Measurements from ENCODE around the gene GATA5. TPM values are rescaled to one million over a fixed set of nuclear protein-coding genes. Genes with fewer than 3 reads are reported as not detected.
A peak's percentile ranks its signal among the peaks of the same experiment; 100 is the strongest.
"Not testable (repeated sequence)": the region's sequence is repeated elsewhere in the genome, so short reads cannot be mapped to it uniquely, and the experiment has no call there.

Gene GATA5
- total RNA-seq, 1 experiment from 2014 or later, result 1.6 TPM

DNA sequence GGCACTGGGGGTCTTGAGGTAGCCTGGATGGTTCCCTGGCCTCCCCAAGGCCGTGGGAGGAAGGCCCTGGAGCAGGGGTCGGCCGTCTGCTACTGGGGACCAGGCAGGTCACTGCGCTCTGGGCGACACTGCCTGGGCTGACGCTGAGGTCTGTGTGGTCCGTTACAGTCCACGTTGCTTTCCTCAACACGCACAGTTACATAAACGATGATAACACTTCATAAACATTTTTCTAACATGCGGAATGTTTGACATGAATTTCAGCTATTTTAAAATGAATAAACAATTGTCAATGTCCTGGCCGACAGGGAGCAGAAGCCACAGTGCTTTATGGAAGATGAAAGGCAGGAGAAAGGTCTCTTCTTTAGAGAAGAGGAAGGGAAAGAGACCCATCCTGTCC lies 38.3 kb downstream of the GATA5 start:
- no peaks in the 10 kb centered on the region for H3K27me3 ChIP-seq
- no peaks in the 10 kb centered on the region for H3K36me3 ChIP-seq
- no peak for DNase-seq
- H3K9me3 ChIP-seq, result no peaks in the 10 kb centered on the region
- no peak overlapping the region for H3K4me3 ChIP-seq

DNA sequence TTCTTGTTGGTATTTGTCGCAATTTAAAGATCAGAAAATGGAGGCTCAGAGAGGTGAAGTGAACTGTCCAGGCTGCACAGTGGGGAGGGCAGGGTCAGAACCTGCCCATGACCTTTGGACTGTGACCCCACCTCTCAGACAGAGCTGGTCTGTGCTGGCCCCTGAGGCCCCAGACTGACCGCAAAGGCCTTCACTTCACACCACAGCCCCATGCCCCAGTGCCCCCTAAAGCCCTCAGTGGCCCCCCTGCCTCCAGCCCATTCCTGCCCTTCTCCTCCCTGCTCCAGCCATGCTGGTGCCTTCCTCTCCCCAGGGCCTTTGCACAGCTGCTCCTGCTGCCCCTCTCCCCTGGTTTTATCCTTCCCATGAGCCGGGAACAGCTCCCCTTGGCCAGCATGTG lies 39.1 kb downstream of the GATA5 start:
- Histone ChIP-seq H3K36me3 (no peaks in the 10 kb centered on the region), H3K4me3 (no peak overlapping the region), H3K27me3 (no peaks in the 10 kb centered on the region), H3K9me3 (no peaks in the 10 kb centered on the region)
- no peak for DNase-seq

DNA sequence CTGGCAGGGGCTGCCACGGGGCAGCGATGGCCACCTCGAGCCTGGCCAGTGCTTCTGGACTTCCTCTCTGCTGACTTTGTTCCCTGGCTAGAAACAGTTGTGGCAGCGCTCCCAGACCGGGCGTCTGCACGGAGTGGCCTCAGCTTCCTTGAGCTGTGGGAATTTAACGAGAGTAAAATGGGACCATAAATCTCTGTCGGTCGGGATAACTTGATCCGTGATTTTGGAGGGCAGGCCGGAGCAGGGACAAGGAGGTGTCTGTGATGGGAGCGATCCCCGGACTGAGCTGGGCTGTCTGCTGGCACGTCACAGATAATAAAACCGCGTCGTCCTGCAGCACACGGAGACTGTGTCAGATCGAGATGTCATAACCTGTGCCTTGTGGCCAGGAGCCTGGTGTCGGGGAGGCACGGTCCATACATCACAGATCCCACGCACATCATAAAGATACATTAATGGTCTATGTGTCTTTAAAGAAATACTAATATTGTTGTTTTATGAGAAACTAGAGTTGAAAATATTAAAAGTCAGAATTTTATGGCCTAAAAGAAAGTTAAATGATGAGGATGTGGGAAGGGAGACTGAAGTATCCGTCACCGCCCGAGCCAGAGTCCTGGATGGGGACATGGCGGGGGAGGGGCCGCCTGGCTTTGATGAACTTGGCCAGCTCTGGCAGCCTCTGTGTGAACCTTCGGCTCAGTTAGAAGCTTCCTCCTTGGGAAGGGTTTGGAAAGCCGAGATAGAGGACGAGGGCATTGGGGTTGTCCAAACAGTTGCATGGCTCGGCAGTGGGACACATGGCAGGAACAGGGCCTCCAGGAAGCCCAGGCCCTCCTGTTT lies 41.9 kb downstream of the GATA5 start:
- DNase-seq, result no peak
- no peaks in the 10 kb centered on the region for H3K9me3 ChIP-seq
- no peak overlapping the region for H3K4me3 ChIP-seq
- no peaks in the 10 kb centered on the region for H3K27me3 ChIP-seq
- no peaks in the 10 kb centered on the region for H3K36me3 ChIP-seq

- H3K36me3 ChIP-seq, result no peaks in the 10 kb centered on the region
- no peak overlapping the region for H3K4me3 ChIP-seq
- DNase-seq, result no peak
- no peaks in the 10 kb centered on the region for H3K9me3 ChIP-seq
- H3K27me3 ChIP-seq, result no peaks in the 10 kb centered on the region
These were observed 44.8 kb downstream of the GATA5 start for GRCh38 chr20:62430866-62431447.

GRCh38 chr20:62430311-62430853 lies 45.4 kb downstream of the GATA5 start:
- Histone ChIP-seq H3K36me3 (no peaks in the 10 kb centered on the region), H3K27me3 (no peaks in the 10 kb centered on the region), H3K9me3 (no peaks in the 10 kb centered on the region), H3K4me3 (no peak overlapping the region)
- no peak for DNase-seq

GRCh38 chr20:62429455-62430310 lies 46.1 kb downstream of the GATA5 start:
- H3K9me3 ChIP-seq, result no peaks in the 10 kb centered on the region
- H3K36me3 ChIP-seq, result no peaks in the 10 kb centered on the region
- DNase-seq, result peak; percentile 64
- no peak overlapping the region for H3K4me3 ChIP-seq
- H3K27me3 ChIP-seq, result no peaks in the 10 kb centered on the region

DNA sequence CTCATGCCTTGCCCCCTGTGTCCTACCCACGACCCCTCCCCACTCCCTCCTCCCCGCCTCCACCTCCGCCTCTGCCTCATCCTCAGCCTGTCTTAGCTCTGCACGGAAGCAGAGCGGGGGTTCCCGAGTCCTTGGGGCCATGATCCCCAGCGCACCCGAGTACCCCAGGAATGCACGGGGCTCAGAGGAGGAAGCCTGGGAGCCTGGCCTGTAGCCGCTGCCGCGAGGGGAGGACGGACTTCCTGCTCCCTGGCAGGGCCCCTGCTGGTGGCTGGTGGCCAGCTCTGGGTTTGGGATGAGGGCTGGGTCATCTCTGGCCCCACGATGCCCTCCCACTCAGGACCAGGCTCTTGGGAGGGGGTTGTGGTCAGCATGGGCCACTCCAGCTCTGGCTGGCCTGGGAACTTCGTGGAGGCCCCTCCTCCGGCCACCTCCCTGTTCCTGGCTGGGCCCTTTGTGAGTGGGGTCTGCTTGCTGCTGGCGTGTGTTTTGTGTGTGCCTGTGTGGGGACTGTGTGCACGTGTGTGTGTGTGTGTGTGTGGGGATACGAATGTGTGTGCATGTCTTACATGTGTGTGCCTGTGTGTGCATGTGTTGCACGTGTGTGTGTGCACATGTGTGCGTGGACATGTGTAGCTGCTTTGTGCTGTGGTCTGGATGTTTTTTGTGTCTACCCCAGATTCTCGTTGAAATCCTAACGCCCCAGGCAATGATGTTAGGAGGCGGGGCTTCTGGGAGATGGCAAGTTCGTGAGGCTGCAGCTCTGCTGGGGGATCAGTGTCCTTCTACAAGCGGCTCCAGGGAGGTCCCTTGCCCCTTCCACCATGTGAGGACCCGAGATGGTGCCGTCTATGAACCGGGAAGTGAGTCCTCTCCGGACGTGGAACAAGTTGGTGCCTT lies 47.1 kb downstream of the GATA5 start:
- Histone ChIP-seq H3K4me3 (no peak overlapping the region), H3K9me3 (no peaks in the 10 kb centered on the region), H3K27me3 (no peaks in the 10 kb centered on the region), H3K36me3 (no peaks in the 10 kb centered on the region)
- DNase-seq, result no peak

GRCh38 chr20:62428002-62428372 lies 47.8 kb downstream of the GATA5 start:
- H3K9me3 ChIP-seq, result no peaks in the 10 kb centered on the region
- H3K36me3 ChIP-seq, result no peaks in the 10 kb centered on the region
- no peak for DNase-seq
- no peak overlapping the region for H3K4me3 ChIP-seq
- H3K27me3 ChIP-seq, result no peaks in the 10 kb centered on the region

GRCh38 chr20:62427172-62428001 lies 48.4 kb downstream of the GATA5 start, which contains the start of gene RBBP8NL:
Gene RBBP8NL (minus strand): TSS chr20:62427539. CDS start chr20:62419647, 7,892 bp downstream.
- H3K4me3 ChIP-seq, result no peak within 1 kb of the TSS
- no peaks in the 10 kb centered on the region for H3K36me3 ChIP-seq
- DNase-seq, result no peak
- no peaks in the 10 kb centered on the region for H3K9me3 ChIP-seq
- H3K27me3 ChIP-seq, result no peaks in the 10 kb centered on the region

DNA sequence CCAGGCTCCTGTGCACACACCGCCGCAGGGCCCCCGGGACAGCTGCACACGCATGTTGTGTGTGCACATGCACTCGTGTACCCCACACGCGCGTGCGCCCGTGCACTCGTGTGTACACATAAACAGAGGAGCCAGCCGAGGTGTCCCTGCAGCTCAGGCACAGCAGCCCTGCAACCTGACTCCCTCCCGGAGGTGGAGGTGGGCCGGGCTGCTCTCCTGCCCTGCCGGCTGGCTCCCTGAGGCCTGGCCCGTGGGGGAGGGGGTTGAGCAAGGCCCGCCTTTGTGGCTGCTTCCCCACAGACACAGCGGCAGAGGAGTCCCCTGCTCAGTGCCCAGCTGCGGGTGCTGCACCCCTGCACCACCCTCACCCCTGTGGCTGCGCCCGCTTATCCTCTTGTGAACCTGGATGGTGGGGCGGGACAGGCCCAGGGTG lies 49.1 kb downstream of the GATA5 start:
- H3K27me3 ChIP-seq, result no peaks in the 10 kb centered on the region

GRCh38 chr20:62426059-62426348 lies 49.8 kb downstream of the GATA5 start:
- not testable (repeated sequence) for H3K27me3 ChIP-seq, DNase-seq, H3K9me3 ChIP-seq, H3K4me3 ChIP-seq, H3K36me3 ChIP-seq

More for the DNA sequence above, 49.1 kb downstream of the GATA5 start:
- no peak for DNase-seq
- no peak overlapping the region for H3K4me3 ChIP-seq
- no peaks in the 10 kb centered on the region for H3K9me3 ChIP-seq
- H3K36me3 ChIP-seq, result no peaks in the 10 kb centered on the region

GRCh38 chr20:62425281-62426058 lies 50.3 kb downstream of the GATA5 start:
- H3K27me3 ChIP-seq, result no peaks in the 10 kb centered on the region

DNA sequence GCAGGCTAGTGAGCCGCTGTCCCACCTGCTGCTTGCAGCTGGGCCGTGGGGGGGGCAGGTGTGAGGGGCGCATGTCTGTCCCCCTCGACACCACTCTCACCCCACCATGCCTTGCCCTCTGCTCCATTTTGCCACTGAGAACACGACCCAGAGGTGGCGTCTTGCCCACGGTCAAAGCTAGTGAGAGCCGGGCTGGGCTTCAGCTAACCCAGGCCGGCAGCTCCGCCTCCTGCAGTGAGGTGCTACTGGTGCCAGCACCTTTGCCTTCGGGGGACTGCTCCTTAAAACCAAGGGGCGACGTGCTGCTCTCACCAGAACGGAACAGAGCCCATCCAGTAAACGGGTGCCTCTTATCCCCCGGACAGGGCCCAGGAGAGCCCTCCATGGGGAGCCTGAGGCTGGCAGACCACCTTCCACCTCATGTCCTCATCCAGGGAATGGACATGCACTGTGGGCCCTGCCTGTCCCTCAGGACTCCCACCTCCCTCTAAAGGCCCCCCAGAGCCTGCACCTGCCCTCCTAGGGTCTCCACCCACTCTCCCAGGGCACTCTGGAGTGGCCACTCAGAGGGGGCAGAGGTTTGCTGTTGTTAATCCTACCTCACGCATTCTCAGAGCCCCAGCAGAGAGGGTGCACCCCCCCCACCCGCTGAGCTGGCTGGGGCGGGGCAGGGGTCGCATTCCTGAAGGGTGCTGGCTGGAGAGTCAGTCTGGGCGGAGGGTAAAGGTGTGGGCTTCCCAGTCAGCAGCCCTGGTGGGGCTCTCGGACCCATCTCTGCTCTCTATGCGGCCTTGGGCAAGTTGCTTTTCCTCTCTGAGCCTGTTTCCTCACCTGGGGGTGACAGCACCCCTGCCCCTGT lies 51.3 kb downstream of the GATA5 start:
- Histone ChIP-seq H3K27me3 (no peaks in the 10 kb centered on the region), H3K9me3 (no peaks in the 10 kb centered on the region)
- no peak for DNase-seq

More at GRCh38 chr20:62425281-62426058, 50.3 kb downstream of the GATA5 start:
- no peaks in the 10 kb centered on the region for H3K9me3 ChIP-seq
- DNase-seq, result no peak
- H3K4me3 ChIP-seq, result no peak overlapping the region
- H3K36me3 ChIP-seq, result no peaks in the 10 kb centered on the region

GRCh38 chr20:62423326-62423706 lies 52.5 kb downstream of the GATA5 start:
- DNase-seq, result no peak
- H3K27me3 ChIP-seq, result no peaks in the 10 kb centered on the region
- no peaks in the 10 kb centered on the region for H3K36me3 ChIP-seq
- H3K4me3 ChIP-seq, result no peak overlapping the region
- no peaks in the 10 kb centered on the region for H3K9me3 ChIP-seq

More for the DNA sequence above, 51.3 kb downstream of the GATA5 start:
- Histone ChIP-seq H3K36me3 (no peaks in the 10 kb centered on the region), H3K4me3 (no peak overlapping the region)
